MG63 (cell line): ENCODE measurements around the gene EPN2. TPM values are rescaled to one million over a fixed set of nuclear protein-coding genes. Genes with fewer than 3 reads are reported as not detected.

ENCODE experiments used
- DNase-seq: peaks from one replicate; pipeline ENCODE4 v3.0.0-alpha.2; 2020
- H3K27me3 ChIP-seq: fragments of 250-450 bp; sonication (Bioruptor Pico); 2 replicates; pipeline ENCODE4 v1.5.1; 2020; ENCODE audit warnings: mild to moderate bottlenecking, moderate library complexity
- H3K36me3 ChIP-seq: fragments of 250-450 bp; sonication (Bioruptor Pico); 2 replicates; pipeline ENCODE4 v1.5.1; 2020; ENCODE audit warnings: mild to moderate bottlenecking, moderate library complexity
- H3K4me3 ChIP-seq: fragments of 250-450 bp; sonication (Bioruptor Pico); 2 replicates; pipeline ENCODE4 v1.5.1; 2020; ENCODE audit warnings: mild to moderate bottlenecking, moderate library complexity
- H3K9me3 ChIP-seq: fragments of 250-450 bp; sonication (Bioruptor Pico); 2 replicates; pipeline ENCODE4 v1.5.1; 2020; ENCODE audit warnings: mild to moderate bottlenecking, moderate library complexity
- total RNA-seq: library from RNA; depleted of rRNA; stranded (reverse); fragments of >200 nt; shearing (Covaris generic); gene quantifications from 2 replicates; pipeline ENCODE4 v1.2.3, GENCODE V29; 2014; ENCODE audit warnings: low replicate concordance; rRNA removed

The EPN2 gene
- total RNA-seq, 1 experiment from 2014 or later, result 16.4 TPM

GRCh38 chr17:19380481-19381301, 143.5 kb downstream of the EPN2 start:
- Histone ChIP-seq H3K9me3 (no peaks in the 10 kb centered on the region), H3K4me3 (no peak overlapping the region), H3K36me3 (peaks cover 20% of the 10 kb centered on the region), H3K27me3 (no peaks in the 10 kb centered on the region)
- DNase-seq, result no peak

- Histone ChIP-seq H3K36me3 (peaks cover 20% of the 10 kb centered on the region), H3K9me3 (no peaks in the 10 kb centered on the region), H3K4me3 (no peak overlapping the region), H3K27me3 (no peaks in the 10 kb centered on the region)
- DNase-seq, result no peak
These were observed 144.2 kb downstream of the EPN2 start for GRCh38 chr17:19381361-19381740.

- no peak for DNase-seq
- H3K27me3 ChIP-seq, result no peaks in the 10 kb centered on the region
- no peaks in the 10 kb centered on the region for H3K9me3 ChIP-seq
- no peak overlapping the region for H3K4me3 ChIP-seq
- peaks cover 20% of the 10 kb centered on the region for H3K36me3 ChIP-seq
These were observed 144.7 kb downstream of the EPN2 start for GRCh38 chr17:19381741-19382444.

GRCh38 chr17:19382531-19383444, 145.6 kb downstream of the EPN2 start:
- no peak for DNase-seq
- no peaks in the 10 kb centered on the region for H3K9me3 ChIP-seq
- H3K36me3 ChIP-seq, result peaks cover 20% of the 10 kb centered on the region
- H3K27me3 ChIP-seq, result no peaks in the 10 kb centered on the region
- H3K4me3 ChIP-seq, result no peak overlapping the region

- H3K4me3 ChIP-seq, result no peak overlapping the region
- H3K9me3 ChIP-seq, result no peaks in the 10 kb centered on the region
- peaks cover 20% of the 10 kb centered on the region for H3K36me3 ChIP-seq
- DNase-seq, result peak; percentile 40
- H3K27me3 ChIP-seq, result no peaks in the 10 kb centered on the region
These were observed 146.7 kb downstream of the EPN2 start for GRCh38 chr17:19383681-19384470.

- H3K27me3 ChIP-seq, result no peaks in the 10 kb centered on the region
- peaks cover 12% of the 10 kb centered on the region for H3K36me3 ChIP-seq
- H3K9me3 ChIP-seq, result no peaks in the 10 kb centered on the region
- H3K4me3 ChIP-seq, result no peak overlapping the region
- peak; percentile 81 for DNase-seq
These were observed 147.7 kb downstream of the EPN2 start for GRCh38 chr17:19384723-19385391.

GRCh38 chr17:19385521-19385983, 148.4 kb downstream of the EPN2 start:
- no peak for DNase-seq
- no peak overlapping the region for H3K4me3 ChIP-seq
- peaks cover 6% of the 10 kb centered on the region for H3K36me3 ChIP-seq
- H3K9me3 ChIP-seq, result no peaks in the 10 kb centered on the region
- H3K27me3 ChIP-seq, result no peaks in the 10 kb centered on the region

Other genes starting within 250 kb of the EPN2 start
- gene FAM83G, start 232.6 kb upstream of the EPN2 start, total RNA-seq, result 4.7 and 4.9 TPM in 2 replicates
- not detected in 2 replicates for gene GRAP, start 190.4 kb upstream of the EPN2 start, total RNA-seq
- not detected in 2 replicates for gene GRAPL, start 109.8 kb upstream of the EPN2 start, total RNA-seq
- 14.8 and 30.2 TPM in 2 replicates for gene B9D1, start 125.4 kb downstream of the EPN2 start, total RNA-seq
- 2.8 and 10.1 TPM in 2 replicates for gene MAPK7, start 141.1 kb downstream of the EPN2 start, total RNA-seq
- gene MFAP4, start 149.8 kb downstream of the EPN2 start, total RNA-seq, result 3.2 and 4.3 TPM in 2 replicates
- not detected in 2 replicates for gene RNF112, start 173.9 kb downstream of the EPN2 start, total RNA-seq